ENCODE data around the gene OR52E8.

Gene OR52E8

DNA sequence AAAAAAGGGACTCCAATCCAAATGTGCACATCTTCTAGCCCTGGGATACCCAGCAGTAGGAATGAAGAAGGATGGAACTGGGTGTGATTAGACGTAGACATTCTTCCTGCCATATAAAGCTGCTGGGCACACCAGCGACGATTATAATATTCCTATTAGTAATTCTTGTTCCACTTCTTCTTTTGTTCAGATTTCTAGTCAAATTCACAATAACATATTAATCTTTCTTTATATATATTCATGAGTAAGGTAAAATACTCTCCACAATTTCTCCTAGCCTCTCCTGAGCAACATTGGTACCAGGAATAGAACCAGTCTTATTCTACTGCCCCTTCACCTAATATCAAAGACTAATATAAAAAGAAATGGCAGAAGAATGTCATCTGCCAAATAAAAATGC is at the start of gene OR52E8:
OR52E8 (minus strand) TSS at position 101 of the 400 bp plus-strand sequence; CDS start at position 101, 0 bp downstream.
- DNase-seq (ENCODE audit: low read depth in 1 of 2, low spot score in 1 of 2), result no peak

DNA sequence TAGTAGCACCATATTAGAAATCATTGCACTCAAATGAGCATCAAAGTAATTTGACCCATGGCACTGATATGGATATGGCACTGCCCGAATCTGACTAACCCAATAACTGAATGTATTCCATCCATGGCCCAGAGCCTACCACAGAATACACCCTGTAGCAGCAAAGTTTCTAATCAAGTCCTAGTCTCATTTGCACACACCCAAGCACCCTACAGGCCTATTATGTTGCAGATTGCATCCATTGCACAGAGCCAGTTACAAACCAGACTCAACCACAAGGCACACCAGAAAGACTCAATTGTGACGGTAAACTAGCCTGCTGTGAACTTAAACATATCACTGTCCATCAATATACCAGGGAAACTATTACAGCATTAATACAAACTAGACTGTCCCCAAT is 42.0 kb upstream of the OR52E8 start:
- no peak for DNase-seq (ENCODE audit: low read depth in 1 of 2, low spot score in 1 of 2)

DNA sequence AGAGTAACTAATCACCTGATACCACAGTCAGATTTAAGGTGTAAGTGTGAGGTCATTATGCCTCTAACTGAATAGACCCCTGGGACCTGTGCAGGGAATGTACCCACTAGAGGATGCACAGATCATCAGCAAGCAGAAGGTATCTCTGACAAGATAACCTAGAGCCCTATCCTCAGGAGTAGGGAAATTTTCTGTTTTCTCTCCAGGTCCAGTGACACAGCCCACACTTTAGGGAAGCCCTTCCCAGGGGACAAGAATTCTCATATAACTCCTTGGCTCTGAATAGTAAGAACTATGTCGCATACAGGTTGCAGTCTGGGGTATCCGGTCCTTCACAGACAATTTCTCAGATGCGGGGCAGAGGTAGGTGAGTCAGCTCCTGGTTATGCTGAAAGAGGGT is 35.4 kb upstream of the OR52E8 start, which contains the start of gene OR52E5:
OR52E5 (plus strand) TSS at position 301 of the 400 bp plus-strand sequence. CDS start 7,569 bp downstream, outside the sequence.
- no peak for DNase-seq (ENCODE audit: low read depth in 1 of 2, low spot score in 1 of 2)

DNA sequence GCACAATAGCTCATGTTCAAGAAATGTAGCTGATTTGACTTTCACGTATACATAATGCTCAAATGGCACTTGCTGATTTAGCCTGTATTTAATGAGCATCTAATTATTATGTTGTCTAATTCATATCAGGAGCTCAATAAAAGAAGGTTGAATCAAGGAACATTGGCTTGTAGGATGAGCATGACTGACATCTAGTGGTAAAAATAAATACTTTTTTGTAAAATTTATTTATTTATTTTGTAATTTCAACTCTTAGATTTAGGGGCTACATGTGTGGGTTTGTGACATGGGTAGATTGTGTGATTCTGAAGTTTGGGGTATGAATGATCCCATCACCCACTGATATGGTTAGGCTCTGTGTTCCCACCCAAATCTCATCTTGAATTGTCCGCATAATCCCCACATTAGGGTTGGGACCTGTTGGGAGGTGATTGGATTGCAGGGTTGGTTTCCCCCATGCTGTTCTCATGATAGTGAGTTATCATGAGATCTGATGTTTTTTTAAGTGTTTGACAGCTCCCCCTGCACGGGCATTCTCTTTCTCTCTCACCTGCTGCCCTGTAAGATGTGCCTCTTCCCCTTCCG is 33.8 kb upstream of the OR52E8 start:
- DNase-seq (ENCODE audit: low read depth in 1 of 2, low spot score in 1 of 2), result no peak

DNA sequence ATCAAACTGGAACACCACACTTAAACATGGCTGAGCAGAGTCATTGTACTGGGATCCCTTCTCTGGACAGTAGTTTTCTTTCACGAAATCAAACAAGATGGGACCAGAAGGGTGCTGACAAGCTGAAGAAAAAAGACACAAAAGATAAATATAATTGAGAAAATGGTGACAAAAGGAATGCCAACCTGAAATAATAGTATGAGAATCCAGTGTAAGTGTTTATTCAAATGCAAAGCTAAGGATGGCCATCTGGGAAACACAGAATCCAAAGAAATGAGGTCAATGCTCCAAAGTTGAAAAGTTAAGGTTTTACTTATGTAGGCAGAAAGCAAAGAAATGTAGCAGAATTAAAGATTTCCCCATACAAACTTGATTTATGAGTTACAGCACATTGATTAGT is 30.2 kb upstream of the OR52E8 start:
- no peak for DNase-seq (ENCODE audit: low read depth in 1 of 2, low spot score in 1 of 2)

DNA sequence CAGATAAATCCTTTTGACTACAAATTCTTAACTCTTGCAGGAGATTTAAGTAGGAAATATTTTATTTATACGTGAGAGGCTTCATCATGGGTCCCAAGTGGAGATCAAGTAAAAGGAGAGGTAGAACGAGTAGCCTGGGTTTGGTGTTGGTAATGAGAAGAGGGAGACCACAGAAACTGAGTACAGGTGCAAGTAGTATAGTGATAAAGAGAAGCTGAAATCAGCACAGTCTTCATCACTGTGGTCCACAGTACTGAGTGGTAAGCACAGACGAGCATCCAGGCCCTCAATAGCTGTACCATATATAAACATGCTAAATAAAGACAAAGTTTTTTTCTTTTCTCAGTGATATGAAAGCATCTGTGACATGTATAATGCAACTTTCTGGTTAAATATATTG is 29.7 kb upstream of the OR52E8 start:
- no peak for DNase-seq (ENCODE audit: low read depth in 1 of 2, low spot score in 1 of 2)

DNA sequence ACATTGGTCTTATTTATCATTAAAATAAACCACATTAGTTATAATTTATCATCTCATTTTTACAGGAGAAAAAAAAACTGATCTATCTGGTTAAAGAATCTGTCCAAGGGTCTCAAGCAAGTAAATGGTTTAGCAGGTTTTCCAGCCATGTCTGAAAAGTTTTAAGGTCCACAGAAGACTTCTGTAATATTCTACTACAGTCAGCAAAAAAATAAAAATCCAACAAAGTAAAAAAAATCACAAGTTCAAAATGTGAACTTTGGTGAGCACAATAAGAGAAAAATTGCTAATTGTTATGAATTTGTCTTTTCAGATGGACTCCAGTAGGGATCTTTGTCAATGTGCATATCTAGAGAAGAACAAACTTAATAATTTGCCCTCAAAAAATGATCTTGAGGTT is 24.3 kb upstream of the OR52E8 start:
- DNase-seq (ENCODE audit: low read depth in 1 of 2, low spot score in 1 of 2), result no peak

DNA sequence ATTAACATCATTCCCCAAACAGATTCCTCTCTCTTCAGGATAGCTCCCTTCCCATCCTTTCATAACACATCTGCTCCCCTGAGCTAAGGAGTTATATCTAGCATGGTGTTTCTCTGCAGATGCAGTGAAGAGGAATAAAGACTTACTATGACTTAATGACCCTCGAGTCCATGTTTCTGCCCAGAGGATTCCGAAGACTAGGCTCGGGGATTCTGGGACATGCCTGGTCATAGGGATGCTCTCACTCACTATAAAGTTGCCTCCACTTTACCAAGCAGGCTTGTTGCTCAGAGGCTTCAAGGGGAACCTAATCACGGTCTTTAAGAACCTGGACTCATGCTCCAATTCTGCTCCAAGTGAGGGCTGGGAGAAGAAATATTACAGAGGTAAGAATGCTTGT is 22.8 kb upstream of the OR52E8 start, which contains the start of gene OR52E4:
OR52E4 (plus strand) TSS at position 301 of the 400 bp plus-strand sequence. CDS start 3,664 bp downstream, outside the sequence.
- no peak for DNase-seq (ENCODE audit: low read depth in 1 of 2, low spot score in 1 of 2)

DNA sequence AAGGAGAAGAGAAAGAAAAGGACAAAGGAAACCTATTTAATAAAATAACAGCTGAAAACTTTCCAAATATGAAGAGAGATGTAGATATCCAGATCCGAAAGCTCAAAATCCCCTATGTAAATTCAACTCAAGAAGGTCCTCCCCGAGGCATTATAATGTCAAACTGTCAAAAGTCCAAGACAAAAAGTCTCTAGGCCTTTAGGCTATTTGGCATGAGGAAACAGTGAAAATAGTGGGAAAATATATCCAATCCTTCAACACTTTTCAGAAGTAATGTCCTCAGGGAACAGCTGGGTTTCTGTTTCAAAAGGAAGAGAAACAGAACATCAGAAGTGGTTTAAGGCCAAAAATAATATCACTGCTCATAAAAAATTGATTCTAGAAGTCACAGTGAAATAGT is 21.1 kb upstream of the OR52E8 start:
- no peak for DNase-seq (ENCODE audit: low read depth in 1 of 2, low spot score in 1 of 2)

DNA sequence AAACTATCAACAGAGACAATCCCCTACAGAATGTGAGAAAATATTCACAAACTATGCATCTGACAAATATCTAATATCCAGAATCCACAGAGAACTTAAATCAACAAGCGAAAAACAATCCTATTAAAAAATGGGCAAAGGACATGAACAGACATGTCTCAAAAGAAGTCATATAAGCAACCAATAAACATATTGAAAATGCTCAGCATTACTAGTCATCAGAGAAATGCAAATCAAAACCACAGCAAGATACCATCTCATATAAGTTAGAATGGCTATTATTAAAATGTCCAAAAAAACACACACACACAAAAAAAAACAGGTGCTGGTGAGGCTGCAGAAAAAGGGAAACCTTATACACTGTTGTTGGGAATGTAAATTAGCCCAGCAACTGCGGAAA is 8.3 kb upstream of the OR52E8 start:
- DNase-seq (ENCODE audit: low read depth in 1 of 2, low spot score in 1 of 2), result no peak

DNA sequence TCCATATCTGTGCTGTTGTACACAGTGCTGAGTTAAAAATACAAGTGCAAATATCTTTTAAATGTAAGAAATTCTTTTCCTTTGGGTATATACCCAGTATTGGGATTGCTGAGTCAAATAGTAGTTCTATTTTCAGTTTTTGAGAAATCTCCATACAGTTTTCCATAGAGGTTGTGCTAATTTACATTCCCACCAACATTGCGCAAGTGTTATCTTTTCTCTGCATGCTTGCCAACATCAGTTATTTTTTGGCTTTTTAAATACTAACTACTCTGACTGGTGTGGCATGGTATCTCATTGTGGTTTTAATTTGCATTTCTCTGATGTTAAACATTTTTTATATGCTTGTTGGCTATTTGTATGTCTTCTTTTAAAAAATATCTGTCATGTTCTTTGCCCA is 6.5 kb downstream of the OR52E8 start:
- no peak for DNase-seq (ENCODE audit: low read depth in 1 of 2, low spot score in 1 of 2)

DNA sequence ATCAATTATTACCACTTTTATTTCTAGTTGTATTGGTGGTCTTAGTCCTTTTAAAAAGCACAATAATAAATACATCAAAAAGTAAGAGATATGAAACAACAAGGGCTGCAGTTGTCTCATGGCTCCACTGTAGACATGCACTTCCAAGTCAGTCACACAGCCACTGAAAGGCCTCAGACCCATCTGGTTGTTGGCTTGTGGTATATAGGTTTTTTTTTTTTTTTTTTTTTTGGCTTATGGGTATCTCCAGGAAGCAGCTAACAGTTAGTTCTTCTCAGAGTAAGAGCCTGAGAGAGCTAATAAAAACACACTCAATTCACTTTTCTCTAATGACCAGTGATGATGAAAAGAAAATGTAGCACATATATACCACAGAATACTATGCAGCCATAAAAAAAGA is 9.8 kb downstream of the OR52E8 start:
- no peak for DNase-seq (ENCODE audit: low read depth in 1 of 2, low spot score in 1 of 2)

DNA sequence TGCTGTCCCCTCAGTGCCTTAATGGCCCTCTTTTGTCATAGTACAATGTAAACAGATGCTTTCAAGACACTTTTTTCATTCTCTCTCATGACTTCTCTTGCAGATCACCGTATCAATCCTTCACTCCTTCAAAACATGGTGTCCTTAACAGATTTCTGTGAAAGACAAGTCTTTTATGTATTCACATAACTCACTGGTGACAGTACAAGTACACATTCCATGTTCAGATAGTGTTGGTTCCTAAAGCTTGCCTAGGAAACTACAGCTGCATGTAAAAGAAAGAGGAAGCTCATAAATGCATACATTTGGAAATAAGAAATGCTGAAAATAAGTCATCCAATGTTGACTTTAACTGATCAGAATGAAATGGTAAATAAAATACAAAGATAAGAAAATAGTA is 10.8 kb downstream of the OR52E8 start:
- DNase-seq (ENCODE audit: low read depth in 1 of 2, low spot score in 1 of 2), result no peak

DNA sequence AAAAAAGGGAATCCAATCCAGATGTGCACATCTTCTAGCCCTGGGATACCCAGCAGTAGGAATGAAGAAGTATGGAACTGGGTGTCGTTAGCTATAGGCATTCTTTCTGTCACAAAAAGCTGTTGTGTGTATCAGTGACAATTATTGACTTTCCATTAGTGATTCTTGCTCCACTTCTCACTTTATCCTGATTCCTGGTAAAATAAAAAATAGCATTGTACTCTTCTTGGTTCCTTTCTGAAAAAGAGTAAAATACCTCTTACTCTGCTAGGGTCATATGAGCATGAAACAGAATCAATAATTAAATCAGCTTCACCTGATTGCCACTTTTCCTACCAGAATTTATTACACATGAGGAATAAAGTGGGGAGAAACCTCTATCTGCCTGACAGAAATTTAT is 15.7 kb downstream of the OR52E8 start, which contains the start of gene OR52E6:
OR52E6 (minus strand) TSS at position 101 of the 400 bp plus-strand sequence; CDS start at position 101, 0 bp downstream.
- no peak for DNase-seq (ENCODE audit: low read depth in 1 of 2, low spot score in 1 of 2)

DNA sequence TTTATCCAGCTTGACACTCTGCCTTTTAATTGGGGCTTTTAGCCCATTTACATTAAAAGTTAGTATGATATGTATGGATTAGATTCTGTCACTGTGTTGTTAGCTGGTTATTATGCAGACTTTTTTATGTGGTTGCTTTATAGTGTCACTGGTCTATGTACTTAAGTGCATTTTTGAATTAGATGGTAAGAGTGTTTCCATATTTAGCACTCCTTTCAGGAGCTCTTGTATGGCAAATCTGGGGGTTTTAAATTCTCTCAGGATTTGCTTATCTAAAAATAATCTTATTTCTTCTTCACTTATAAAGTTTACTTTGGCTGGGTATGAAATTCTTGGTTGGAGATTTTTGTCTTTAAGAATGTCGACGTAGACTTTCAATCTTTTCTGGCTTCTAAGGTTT is 19.8 kb downstream of the OR52E8 start:
- DNase-seq (ENCODE audit: low read depth in 1 of 2, low spot score in 1 of 2), result no peak

DNA sequence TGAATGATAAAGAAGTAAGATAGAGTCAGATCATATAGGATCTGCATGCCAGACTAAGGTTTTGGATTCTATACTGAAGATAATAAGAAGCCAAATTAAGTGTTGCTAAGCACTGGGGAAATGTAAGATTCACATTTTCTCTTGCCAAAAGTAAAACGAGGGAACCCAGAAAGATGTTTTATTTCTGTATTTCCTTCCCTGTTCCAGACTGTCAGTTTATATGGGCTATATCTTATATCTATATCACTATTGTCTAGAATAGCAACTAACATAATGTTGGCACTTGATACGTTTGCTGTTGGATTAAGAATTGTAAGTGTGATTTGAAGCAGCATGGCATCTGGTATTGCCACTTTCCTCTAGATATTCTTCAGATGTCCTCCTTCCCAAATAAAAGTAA is 24.0 kb downstream of the OR52E8 start:
- no peak for DNase-seq (ENCODE audit: low read depth in 1 of 2, low spot score in 1 of 2)

DNA sequence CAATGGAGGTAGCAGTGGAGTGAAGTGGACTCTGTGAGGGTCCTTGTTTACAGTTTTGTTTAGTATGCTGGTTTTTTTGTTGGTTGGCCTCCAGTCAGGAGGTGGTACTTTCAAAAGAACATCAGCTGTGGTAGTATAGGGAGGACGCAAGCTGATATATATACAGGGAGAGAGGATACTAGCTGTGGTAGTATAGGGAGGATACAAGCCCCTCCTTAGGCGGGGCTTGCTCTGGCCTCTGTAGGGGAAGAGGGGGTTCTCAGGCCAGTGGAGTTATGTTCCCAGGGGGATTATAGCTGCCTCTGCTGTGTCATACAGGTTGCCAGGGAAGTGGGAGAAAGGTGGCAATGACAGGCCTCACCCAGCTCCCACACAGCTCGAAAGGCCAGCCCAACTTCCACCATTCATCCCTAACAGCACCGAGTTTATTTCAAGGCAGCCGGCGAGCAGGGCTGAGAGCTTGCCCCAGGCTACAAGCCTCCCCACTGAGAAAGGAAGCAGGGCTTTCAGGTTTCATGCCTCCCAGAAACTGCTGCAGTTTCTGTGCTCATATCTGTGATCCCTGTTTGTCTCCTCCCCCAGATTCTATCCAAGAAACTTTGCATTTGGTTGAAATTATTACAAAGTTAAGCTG is 26.2 kb downstream of the OR52E8 start:
- no peak for DNase-seq (ENCODE audit: low read depth in 1 of 2, low spot score in 1 of 2)

DNA sequence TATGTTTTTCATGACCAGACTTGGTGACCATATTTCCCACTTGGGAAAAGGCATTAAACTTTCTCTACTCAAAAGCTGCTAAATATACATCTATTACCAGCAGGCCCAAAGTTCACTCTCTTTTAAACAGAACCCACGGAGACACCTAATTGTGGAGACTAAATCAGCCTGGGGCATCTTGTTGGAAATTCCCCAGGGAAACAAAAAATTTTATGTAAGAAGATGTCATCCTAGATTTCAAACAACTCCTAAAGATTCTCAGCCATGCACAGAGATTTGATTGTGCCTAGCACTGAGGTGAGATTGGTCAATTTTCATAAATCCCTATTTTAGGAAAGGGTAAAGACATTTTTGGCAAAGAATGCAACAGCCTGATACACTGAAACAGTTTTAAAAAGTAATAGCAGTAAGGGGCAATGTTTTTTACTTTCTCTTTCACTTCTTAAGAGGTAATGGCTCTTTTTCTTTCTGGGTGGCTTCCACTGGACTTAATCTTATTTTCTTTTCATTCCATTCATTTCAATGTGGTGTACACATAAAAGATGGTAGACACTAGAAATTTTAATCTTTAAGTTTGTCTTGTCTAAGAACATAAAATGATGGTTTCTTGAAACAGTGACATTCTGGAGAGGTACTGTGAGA is 39.1 kb downstream of the OR52E8 start:
- DNase-seq (ENCODE audit: low read depth in 1 of 2, low spot score in 1 of 2), result no peak

DNA sequence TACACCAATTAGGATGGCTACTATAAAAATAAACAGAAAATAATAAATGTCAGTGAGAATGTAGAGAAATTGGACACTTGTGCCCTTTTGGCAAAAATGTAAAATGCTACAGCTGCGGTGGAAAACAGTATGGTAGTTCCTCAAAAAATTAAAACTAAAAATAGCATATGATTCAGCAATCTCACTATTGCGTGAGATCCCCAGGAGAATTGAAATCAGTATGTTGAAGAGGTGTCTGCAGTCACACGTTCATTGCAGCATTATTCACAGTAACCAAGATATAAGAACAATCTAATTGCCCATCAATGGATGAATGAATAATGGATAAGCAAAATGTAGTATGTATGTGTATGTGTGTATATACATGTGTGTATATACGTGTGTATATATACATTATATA is 42.0 kb downstream of the OR52E8 start:
- no peak for DNase-seq (ENCODE audit: low read depth in 1 of 2, low spot score in 1 of 2)

DNA sequence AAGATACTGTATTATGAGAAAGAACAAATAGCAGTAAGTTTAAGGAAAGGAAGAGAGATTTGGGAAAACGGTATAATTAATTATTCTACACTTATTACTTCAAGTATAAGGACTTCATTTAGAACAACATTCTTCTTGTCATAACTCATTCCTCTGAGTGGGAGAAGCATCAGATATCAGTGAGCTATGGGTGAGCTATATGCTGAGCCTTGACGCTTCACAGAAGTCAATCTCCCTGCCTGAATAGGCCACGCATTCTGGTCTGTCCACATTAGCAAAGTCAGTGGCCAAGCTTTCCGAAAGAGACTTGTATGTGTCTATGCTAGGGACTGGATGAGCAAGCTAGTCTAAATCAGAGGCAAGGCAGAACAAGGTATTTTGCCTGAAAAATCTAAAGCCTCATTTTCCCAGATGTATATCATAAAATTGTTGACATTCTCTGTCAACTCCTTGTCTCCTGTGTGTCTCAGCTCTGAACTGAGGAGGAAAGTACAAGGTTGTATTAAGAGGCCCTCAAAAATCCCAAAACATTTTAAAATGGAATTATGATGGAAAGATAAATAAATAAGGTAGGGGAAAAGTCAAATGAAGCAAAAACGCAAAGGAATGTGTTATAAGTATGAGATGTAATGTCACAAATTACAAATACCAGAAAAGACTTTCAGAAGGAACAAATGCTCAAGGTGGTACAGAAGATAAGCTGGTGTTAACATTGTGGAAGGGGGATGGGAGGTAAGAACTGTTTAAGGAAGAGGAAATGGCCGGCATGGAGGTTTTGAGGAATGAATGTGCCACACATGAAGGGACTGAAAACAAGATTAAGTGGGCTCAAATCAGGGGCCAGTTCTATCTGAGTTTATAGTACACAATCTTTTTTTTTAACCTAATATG is 47.3 kb downstream of the OR52E8 start:
- DNase-seq (ENCODE audit: low read depth in 1 of 2, low spot score in 1 of 2), result no peak

DNA sequence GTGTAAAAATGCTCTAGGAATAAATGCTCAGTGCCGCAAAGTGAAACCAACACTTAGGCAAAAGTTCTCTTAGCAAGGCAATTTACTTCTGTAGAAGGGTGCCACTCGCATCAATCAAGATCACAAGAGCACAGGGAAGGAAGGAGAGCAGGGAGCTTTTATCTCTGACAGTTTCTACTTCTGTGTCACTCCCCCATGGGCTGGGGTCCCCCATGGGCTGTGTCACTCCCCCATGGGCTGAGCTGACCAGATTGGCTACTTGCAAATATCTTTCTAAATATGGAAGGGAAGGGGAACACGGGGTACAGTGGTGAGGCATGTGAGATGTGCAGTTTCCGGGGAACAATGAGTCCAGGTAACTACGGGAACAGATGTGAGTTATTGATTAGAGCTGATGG is 48.4 kb downstream of the OR52E8 start:
- no peak for DNase-seq (ENCODE audit: low read depth in 1 of 2, low spot score in 1 of 2)

Data from stimulated activated CD4-positive, alpha-beta T cell treated with anti-CD3 and anti-CD28 coated beads, Interleukin-15, amount 100 ng/mL, for 1 hour (primary cell).